Type B pancreatic cell (in vitro differentiated cells): Measurements from ENCODE around the gene LARP4. TPM values are rescaled to one million over a fixed set of nuclear protein-coding genes. Genes with fewer than 3 reads are reported as not detected.
"Not testable (repeated sequence)": the region's sequence is repeated elsewhere in the genome, so short reads cannot be mapped to it uniquely, and the experiment has no call there.

Experiments used
- DNase-seq: peaks from one replicate; pipeline ENCODE4 v3.0.0; 2021; ENCODE audit warnings: mixed read lengths; ENCODE audit not compliant: unreplicated experiment; ENCODE audit errors: extremely low spot score
- H3K27ac Mint-ChIP-seq: 2 replicates; pipeline ENCODE4 v1.8.0; 2021; ENCODE audit warnings: mild to moderate bottlenecking, mixed read lengths
- H3K27me3 Mint-ChIP-seq: 2 replicates; pipeline ENCODE4 v1.8.0; 2021; ENCODE audit warnings: mixed read lengths
- H3K36me3 Mint-ChIP-seq: 2 replicates; pipeline ENCODE4 v1.8.0; 2021; ENCODE audit warnings: mixed read lengths
- H3K4me1 Mint-ChIP-seq: one replicate; pipeline ENCODE4 v1.8.0; 2021; ENCODE audit warnings: mixed read lengths; ENCODE audit not compliant: unreplicated experiment
- H3K4me3 Mint-ChIP-seq: 2 replicates; pipeline ENCODE4 v1.8.0; 2021; ENCODE audit warnings: mild to moderate bottlenecking, mixed read lengths
- H3K9me3 Mint-ChIP-seq: 2 replicates; pipeline ENCODE4 v1.8.0; 2021; ENCODE audit warnings: mixed read lengths
- total RNA-seq: library from RNA; stranded (reverse); gene quantifications from 2 replicates; pipeline ENCODE4 v1.2.1, GENCODE V29; 2021; ENCODE audit warnings: low replicate concordance
- TF ChIP-seq, protein P1 (sequence below): fragments of 200-600 bp; sonication (generic); conservative IDR thresholded peaks from 2 replicates; pipeline ENCODE4 v1.5.0; 2021; ENCODE audit warnings: antibody characterized with exemption, mild to moderate bottlenecking

LARP4 gene
- total RNA-seq, 1 donor from 2014 or later: 55.3 TPM

GRCh38 chr12:50483488-50483887, 82.8 kb downstream of the LARP4 start:
- no peaks in the 10 kb centered on the region for H3K4me1 Mint-ChIP-seq
- TF ChIP-seq, protein P1, sequence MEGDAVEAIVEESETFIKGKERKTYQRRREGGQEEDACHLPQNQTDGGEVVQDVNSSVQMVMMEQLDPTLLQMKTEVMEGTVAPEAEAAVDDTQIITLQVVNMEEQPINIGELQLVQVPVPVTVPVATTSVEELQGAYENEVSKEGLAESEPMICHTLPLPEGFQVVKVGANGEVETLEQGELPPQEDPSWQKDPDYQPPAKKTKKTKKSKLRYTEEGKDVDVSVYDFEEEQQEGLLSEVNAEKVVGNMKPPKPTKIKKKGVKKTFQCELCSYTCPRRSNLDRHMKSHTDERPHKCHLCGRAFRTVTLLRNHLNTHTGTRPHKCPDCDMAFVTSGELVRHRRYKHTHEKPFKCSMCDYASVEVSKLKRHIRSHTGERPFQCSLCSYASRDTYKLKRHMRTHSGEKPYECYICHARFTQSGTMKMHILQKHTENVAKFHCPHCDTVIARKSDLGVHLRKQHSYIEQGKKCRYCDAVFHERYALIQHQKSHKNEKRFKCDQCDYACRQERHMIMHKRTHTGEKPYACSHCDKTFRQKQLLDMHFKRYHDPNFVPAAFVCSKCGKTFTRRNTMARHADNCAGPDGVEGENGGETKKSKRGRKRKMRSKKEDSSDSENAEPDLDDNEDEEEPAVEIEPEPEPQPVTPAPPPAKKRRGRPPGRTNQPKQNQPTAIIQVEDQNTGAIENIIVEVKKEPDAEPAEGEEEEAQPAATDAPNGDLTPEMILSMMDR: no peak
- no peak overlapping the region for H3K4me3 Mint-ChIP-seq
- peaks cover 4% of the 10 kb centered on the region for H3K9me3 Mint-ChIP-seq
- DNase-seq: no peak
- no peaks in the 10 kb centered on the region for H3K36me3 Mint-ChIP-seq
- no peaks in the 10 kb centered on the region for H3K27me3 Mint-ChIP-seq
- H3K27ac Mint-ChIP-seq: no peak overlapping the region

GRCh38 chr12:50488801-50489200, 88.1 kb downstream of the LARP4 start:
- peaks cover 8% of the 10 kb centered on the region for H3K9me3 Mint-ChIP-seq
- H3K4me3 Mint-ChIP-seq: no peak overlapping the region
- H3K36me3 Mint-ChIP-seq: no peaks in the 10 kb centered on the region
- TF ChIP-seq, protein P1: no peak
- H3K4me1 Mint-ChIP-seq: no peaks in the 10 kb centered on the region
- no peak overlapping the region for H3K27ac Mint-ChIP-seq
- no peaks in the 10 kb centered on the region for H3K27me3 Mint-ChIP-seq
- DNase-seq: no peak

DNA sequence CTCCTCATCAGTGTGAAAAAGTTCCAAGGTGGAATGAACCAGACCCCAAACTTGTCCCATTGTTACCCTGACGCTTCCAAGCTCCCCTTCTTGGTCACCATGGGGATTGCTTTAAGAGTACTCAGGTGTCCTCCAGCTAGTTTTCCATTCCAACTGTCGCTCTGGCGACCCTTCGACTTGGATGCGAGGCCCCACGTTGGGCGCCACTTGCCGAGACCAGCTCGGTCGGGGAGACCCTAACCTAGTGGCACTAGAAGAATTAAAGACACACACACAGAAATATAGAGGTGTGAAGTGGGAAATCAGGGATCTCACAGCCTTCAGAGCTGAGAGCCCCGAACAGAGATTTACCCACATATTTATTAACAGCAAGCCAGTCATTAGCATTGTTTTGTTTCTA, 97.4 kb downstream of the LARP4 start:
- H3K4me1 Mint-ChIP-seq, H3K4me3 Mint-ChIP-seq, H3K36me3 Mint-ChIP-seq, H3K27me3 Mint-ChIP-seq, H3K27ac Mint-ChIP-seq, DNase-seq: not testable (repeated sequence)
- peaks cover 11% of the 10 kb centered on the region for H3K9me3 Mint-ChIP-seq

DNA sequence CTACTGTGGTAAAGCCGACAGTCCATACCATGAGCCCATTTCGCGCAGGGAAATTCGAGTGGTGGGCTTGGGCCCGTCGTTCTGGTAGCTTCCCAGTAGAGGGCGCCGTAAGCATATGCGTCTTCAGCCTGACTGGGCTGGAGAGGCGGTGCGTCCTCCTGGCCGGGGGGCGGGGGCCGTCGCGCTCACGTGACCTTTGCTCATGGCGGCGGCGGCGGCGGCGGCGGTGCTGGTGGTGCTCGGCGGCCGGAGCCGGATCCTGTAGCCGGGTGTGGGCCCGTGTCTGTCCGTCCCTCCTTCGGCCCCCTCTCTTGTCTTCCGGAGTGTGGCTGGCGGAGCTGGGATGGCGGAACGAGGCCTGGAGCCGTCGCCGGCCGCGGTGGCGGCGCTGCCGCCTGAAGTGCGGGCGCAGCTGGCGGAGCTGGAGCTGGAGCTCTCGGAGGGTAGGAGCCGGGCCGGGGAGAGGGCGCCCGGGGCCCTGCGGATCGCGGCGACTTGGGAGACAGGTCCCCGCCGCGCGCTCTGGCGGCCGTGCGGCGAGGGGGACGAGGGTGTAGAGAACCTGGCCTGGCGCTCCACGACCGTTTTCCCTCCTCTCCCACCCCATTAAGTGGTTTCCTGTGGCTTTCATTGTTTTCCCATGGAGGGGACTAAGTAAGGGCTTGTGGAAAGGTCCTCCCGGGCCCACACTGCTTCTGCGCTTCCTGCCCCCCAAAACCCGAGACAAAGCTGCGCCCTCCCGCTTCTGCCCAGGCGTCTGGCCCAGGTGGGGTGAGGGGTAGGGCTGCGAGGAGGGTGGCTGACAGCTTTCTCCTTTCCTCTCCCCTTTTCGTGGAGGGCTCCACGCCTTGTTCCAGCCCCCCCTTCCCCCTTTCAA, 104.4 kb downstream of the LARP4 start, which contains the start of gene DIP2B:
Gene DIP2B, plus strand, starts transcription at position 188 of the 877 bp plus-strand sequence. Its CDS starts 156 bp downstream, at position 344.
- Mint-ChIP-seq H3K4me3 (peak within 1 kb of the TSS; percentile 99), H3K27me3 (no peaks in the 10 kb centered on the region), H3K4me1 (peaks cover 46% of the 10 kb centered on the region), H3K27ac (peak within 1 kb of the TSS; percentile 89), H3K9me3 (no peaks in the 10 kb centered on the region), H3K36me3 (no peaks in the 10 kb centered on the region)
- DNase-seq: peak; percentile 96
- TF ChIP-seq, protein P1: peak; percentile 93

DNA sequence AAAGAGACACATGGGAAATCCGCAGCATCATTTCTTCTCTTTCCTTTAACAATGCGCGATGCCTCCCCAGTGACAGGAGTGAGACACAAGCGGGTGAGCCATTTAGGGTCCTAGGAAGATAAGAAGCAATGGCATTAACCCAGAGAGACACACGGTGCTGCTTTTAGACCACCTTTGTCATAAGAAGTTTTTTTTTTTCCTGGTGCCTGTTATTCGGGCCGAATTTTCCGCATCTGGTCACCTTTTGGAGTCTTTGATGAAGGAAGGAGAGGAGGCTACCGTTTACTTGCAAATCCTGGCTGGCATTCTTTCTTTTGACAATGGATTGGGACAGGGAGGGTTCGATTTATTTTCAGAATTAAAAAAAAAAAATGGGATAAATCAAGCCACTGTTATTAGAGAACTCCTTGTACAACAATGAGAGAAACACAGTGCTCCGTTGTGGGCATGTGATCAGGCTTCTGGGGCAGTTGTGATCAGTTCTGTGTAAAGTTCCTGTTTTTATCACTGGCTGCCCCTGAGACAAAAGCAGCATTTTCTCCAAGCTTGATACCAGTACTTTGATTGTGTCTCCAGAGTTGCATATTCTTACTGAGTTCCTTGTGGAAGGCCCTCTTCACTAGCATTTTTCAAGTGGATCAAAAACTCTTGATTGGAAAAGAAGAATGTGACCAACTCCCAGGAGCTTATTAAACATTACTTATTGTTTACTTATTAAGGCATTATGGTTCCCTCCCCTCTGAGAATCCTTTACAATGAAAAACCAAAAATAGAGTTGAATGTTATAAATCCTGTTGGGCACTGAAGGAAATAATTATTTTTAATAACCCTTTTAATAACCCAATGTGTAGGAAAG, 105.2 kb downstream of the LARP4 start:
- H3K9me3 Mint-ChIP-seq: no peaks in the 10 kb centered on the region
- no peaks in the 10 kb centered on the region for H3K27me3 Mint-ChIP-seq
- no peaks in the 10 kb centered on the region for H3K36me3 Mint-ChIP-seq
- peak overlapping the region; percentile 89 for H3K27ac Mint-ChIP-seq
- peaks cover 50% of the 10 kb centered on the region for H3K4me1 Mint-ChIP-seq
- peak overlapping the region; percentile 99 for H3K4me3 Mint-ChIP-seq
- DNase-seq: no peak
- TF ChIP-seq, protein P1: no peak
